Body of pancreas (tissue), 4 donors: Measurements from ENCODE around the gene LRFN2.

Experiments
- CTCF ChIP-seq, 7 experiments: fragments of 450-650 bp in 4 of 7; fragments of 200-600 bp in 3 of 7; sonication (generic) in 3 of 7; IDR thresholded peaks; one replicate each; pipeline ENCODE4 v1.5.1; 2016 to 2019; ENCODE audit warnings: antibody characterized with exemption in 7 of 7
- POLR2A ChIP-seq, 3 donors: fragments of 450-650 bp; IDR thresholded peaks; one replicate each; pipeline ENCODE4 v1.6.1; 2016; ENCODE audit warnings: antibody characterized with exemption in 3 of 3, mild to moderate bottlenecking in 2 of 3

DNA sequence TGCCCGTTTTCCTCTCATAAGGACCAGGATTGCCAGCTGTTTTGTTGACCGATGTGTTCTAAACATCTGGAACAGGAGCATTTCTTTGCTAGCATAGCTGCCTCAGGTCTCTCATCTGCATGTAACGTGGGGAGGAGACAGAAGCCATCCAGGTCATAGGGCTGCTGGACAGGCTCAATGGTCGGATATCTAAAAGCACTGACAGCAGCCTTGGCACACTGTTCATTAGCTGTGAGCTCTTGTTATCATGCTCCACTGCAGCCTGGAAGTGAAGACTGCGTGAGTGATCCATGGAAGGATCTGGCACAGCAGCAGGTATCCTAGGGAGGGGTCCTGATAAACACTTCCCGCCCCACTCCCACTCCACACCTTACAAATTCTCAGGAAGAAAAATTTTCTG, 175.3 kb downstream of the LRFN2 start:
- TF ChIP-seq POLR2A (IDR thresholded peaks at IDR 0.05) (no peak), CTCF (IDR thresholded peaks at IDR 0.05) (no peak)
